B cell (primary cell): ENCODE measurements around the gene TKT. TPM values are rescaled to one million over a fixed set of nuclear protein-coding genes. Genes with fewer than 3 reads are reported as not detected.

Source experiments
- ATAC-seq: fragments of 200-7000 bp; cut with Tn5 transposase; one replicate; pipeline ENCODE4 v1.10.0; 2021; ENCODE audit warnings: low read depth, mild to moderate bottlenecking, moderate number of reproducible peaks, moderate library complexity
- CTCF ChIA-PET: fragments of 350-600 bp; sonication (Branson Sonifier 250); formaldehyde crosslinking; loops from one replicate; lab custom pipeline; 2021; ENCODE audit warnings: antibody characterized with exemption, inconsistent platforms; lab: Charles Lee
- POLR2A ChIA-PET: fragments of 350-600 bp; sonication (Branson Sonifier 250); formaldehyde crosslinking; loops from one replicate; lab custom pipeline; 2021; ENCODE audit warnings: antibody characterized with exemption; lab: Charles Lee
- DNase-seq: peaks from one replicate; pipeline ENCODE4 v3.0.0; 2013
- H2AFZ ChIP-seq: 2 replicates; pipeline ENCODE4 v1.6.1; 2012; ENCODE audit warnings: mild to moderate bottlenecking, low read depth, low read length; ENCODE audit not compliant: insufficient read depth, poor library complexity, severe bottlenecking
- H3K27ac ChIP-seq, 2 donors: 1 replicate in 1 of 2; 2 replicates in 1 of 2; pipeline ENCODE4 v1.5.1; 2012 to 2013; ENCODE audit warnings: low read length in 2 of 2, mild to moderate bottlenecking in 2 of 2, moderate library complexity in 1 of 2
- H3K27me3 ChIP-seq, 4 experiments: fragments of 200-600 bp in 1 of 4; sonication (generic) in 1 of 4; replicated peaks in 1 of 4; 1 replicate in 2 of 4; 2 replicates in 2 of 4; pipeline versions ENCODE4 v1.6.1 to v1.7.0; 2013 to 2016; ENCODE audit warnings: low read length in 3 of 4, mild to moderate bottlenecking in 2 of 4, mixed read lengths in 1 of 4, moderate library complexity in 1 of 4; ENCODE audit not compliant: insufficient read depth in 4 of 4, control insufficient read depth in 3 of 4; ENCODE audit errors: control extremely low read depth in 1 of 4
- H3K36me3 ChIP-seq, 2 experiments: replicated peaks in 1 of 2; 1 replicate in 1 of 2; 2 replicates in 1 of 2; pipeline versions ENCODE4 v1.6.1 to v1.7.1; 2013; ENCODE audit warnings: low read length in 1 of 2; ENCODE audit not compliant: insufficient read depth in 2 of 2, control insufficient read depth in 1 of 2; ENCODE audit errors: control extremely low read depth in 1 of 2, extremely low read depth in 1 of 2
- H3K4me1 ChIP-seq, 2 donors: fragments of 200-600 bp in 1 of 2; sonication (generic) in 1 of 2; 1 replicate in 1 of 2; 2 replicates in 1 of 2; pipeline versions ENCODE4 v1.5.1 to v1.6.1; 2013 to 2017; ENCODE audit warnings: low read length in 2 of 2; ENCODE audit not compliant: control insufficient read depth in 2 of 2, insufficient read depth in 2 of 2
- H3K4me2 ChIP-seq: replicated peaks from 2 replicates; pipeline ENCODE3; 2012; ENCODE audit warnings: mild to moderate bottlenecking, low read depth, low read length; ENCODE audit not compliant: poor library complexity, severe bottlenecking
- H3K4me3 ChIP-seq, 5 experiments: fragments of 200-600 bp in 1 of 5; sonication (generic) in 1 of 5; 1 replicate in 3 of 5; 2 replicates in 2 of 5; pipeline versions ENCODE4 v1.5.1 to v1.7.0; 2011 to 2016; ENCODE audit warnings: low read length in 4 of 5, mild to moderate bottlenecking in 4 of 5, low read depth in 2 of 5, control low read depth in 1 of 5, moderate library complexity in 1 of 5; ENCODE audit not compliant: insufficient read depth in 1 of 5; ENCODE audit errors: control extremely low read depth in 1 of 5, extremely low read depth in 1 of 5
- H3K79me2 ChIP-seq: fragments of 200-600 bp; sonication (generic); one replicate; pipeline ENCODE4 v1.6.0; 2016; ENCODE audit warnings: low read length; ENCODE audit not compliant: control insufficient read depth, insufficient read depth
- H3K9ac ChIP-seq: fragments of 200-600 bp; sonication (generic); 2 replicates; pipeline ENCODE4 v1.6.1; 2017; ENCODE audit warnings: mild to moderate bottlenecking, low read length, moderate library complexity
- H3K9me3 ChIP-seq, 3 donors: one replicate each; pipeline versions ENCODE4 v1.6.1 to v1.7.1; 2013; ENCODE audit warnings: low read length in 2 of 3; ENCODE audit not compliant: control insufficient read depth in 2 of 3, insufficient read depth in 1 of 3; ENCODE audit errors: control extremely low read depth in 1 of 3
- H4K20me1 ChIP-seq: 2 replicates; pipeline ENCODE4 v1.6.0; 2012; ENCODE audit warnings: mild to moderate bottlenecking, low read length; ENCODE audit not compliant: insufficient read depth, control insufficient read depth, poor library complexity, severe bottlenecking
- H3K27ac Mint-ChIP-seq: one replicate; pipeline ENCODE4 v1.8.0; 2021; ENCODE audit warnings: mixed read lengths
- H3K27me3 Mint-ChIP-seq: one replicate; pipeline ENCODE4 v1.8.0; 2021; ENCODE audit warnings: mixed read lengths
- H3K4me1 Mint-ChIP-seq: one replicate; pipeline ENCODE4 v1.8.0; 2021; ENCODE audit warnings: mixed read lengths
- H3K4me3 Mint-ChIP-seq: one replicate; pipeline ENCODE4 v1.8.0; 2021; ENCODE audit warnings: mixed read lengths
- H3K9me3 Mint-ChIP-seq: one replicate; pipeline ENCODE4 v1.8.0; 2022; ENCODE audit warnings: mixed read lengths; ENCODE audit not compliant: insufficient read depth
- EZH2 ChIP-seq: IDR thresholded peaks from 2 replicates; pipeline ENCODE4 v1.6.1; 2012; ENCODE audit warnings: borderline replicate concordance, low read depth, mild to moderate bottlenecking, moderate library complexity, low read length; ENCODE audit not compliant: insufficient read depth, poor library complexity, severe bottlenecking
- WGBS: methylation state at CpG from one replicate; pipeline ENCODE4 v1.1.5; 2013; ENCODE audit warnings: missing lambda C conversion rate; ENCODE audit not compliant: insufficient coverage; 5-methylcytosine and 5-hydroxymethylcytosine counted together
- intact Hi-C: fragments of 100-400 bp; cut with micrococcal nuclease; formaldehyde crosslinking; loops from one replicate; pipeline ENCODE4 v1.10.0; 2022
- polyA plus RNA-seq: library from polyadenylated mRNA; depleted of rRNA; stranded (reverse); fragments of >200 nt; gene quantifications from 2 replicates; pipeline ENCODE4 v1.2.3, GENCODE V29; 2012
- total RNA-seq, 2 donors: library from RNA; stranded (reverse); fragments of 120-200 nt in 1 of 2; gene quantifications; 1 replicate in 1 of 2; 2 replicates in 1 of 2; pipeline versions ENCODE4 v1.2.3 to v1.2.4, GENCODE V29; 2013 to 2022
- TF ChIP-seq, protein P1 (sequence below): fragments of 200-600 bp; IDR thresholded peaks from one replicate; pipeline ENCODE4 v1.8.0; 2022; ENCODE audit warnings: antibody characterized with exemption, mild to moderate bottlenecking

Gene TKT
- total and polyA plus RNA-seq, 2 donors (not counting 1 experiment from before 2014, with no cell fraction given) = 69.5 to 81.0 TPM

DNA sequence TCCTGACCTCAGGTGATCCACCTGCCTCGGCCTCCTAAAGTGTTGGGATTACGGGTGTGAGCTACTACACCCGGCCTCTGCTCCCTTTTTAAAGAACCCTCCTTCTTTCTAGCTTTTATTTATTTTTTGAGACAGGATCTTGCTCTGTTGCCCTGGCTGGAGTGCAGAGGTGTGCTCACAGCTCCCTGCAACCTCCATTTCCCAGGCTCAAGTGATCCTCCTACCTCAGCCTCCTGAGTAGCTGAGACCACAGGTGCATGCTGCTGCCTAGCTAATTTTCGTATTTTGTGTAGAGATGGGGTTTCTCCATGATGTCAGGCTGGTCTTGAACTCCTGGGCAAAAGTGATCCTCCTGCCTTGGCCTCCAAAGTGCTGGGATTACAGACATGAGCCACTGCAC is 34.5 kb downstream of the TKT start:
- Histone ChIP-seq H3K4me3 (no peak overlapping the region), H4K20me1 (no peaks in the 10 kb centered on the region)

DNA sequence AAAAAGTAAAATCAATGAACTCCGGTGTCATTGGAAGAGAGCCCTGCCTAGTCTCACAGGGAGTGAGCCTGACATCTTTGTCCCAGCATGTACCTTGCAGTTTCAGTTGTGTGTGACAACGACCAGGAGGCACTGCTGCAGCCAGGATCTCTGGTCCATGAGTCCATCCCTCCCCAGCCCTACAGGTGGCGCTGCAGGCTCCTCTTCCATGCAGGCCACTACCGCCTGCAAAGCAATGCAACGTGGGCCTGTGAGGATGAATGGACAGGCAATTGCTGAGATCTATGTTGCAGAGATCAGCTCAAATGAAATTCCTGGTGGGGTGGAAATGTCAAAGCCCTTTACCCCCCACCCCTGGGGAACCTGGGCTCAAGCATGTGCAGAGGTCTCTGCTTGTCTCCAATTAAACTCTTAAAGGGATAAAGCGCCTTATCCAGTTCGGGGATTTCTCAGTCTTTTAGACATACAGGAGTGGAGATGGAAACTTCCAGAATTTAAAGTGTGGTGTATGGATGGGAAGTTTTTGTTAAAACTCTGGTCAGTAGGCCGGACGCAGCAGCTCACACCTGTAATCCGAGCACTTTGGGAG is 35.8 kb downstream of the TKT start:
- H3K4me1 ChIP-seq = peaks cover 0 to 7% of the 10 kb centered on the region in 2 donors
- no peak overlapping the region for H3K4me2 ChIP-seq
- ATAC-seq = peak; percentile 74
- intact Hi-C loops = no loop called here
- H2AFZ ChIP-seq = no peak overlapping the region
- Mint-ChIP-seq H3K27me3 (no peaks in the 10 kb centered on the region), H3K9me3 (no peaks in the 10 kb centered on the region), H3K4me3 (no peak overlapping the region), H3K27ac (peak overlapping the region; percentile 37), H3K4me1 (peaks cover 13% of the 10 kb centered on the region)
- POLR2A ChIA-PET = no interaction called here
- TF ChIP-seq EZH2 = no peak
- TF ChIP-seq, protein P1, sequence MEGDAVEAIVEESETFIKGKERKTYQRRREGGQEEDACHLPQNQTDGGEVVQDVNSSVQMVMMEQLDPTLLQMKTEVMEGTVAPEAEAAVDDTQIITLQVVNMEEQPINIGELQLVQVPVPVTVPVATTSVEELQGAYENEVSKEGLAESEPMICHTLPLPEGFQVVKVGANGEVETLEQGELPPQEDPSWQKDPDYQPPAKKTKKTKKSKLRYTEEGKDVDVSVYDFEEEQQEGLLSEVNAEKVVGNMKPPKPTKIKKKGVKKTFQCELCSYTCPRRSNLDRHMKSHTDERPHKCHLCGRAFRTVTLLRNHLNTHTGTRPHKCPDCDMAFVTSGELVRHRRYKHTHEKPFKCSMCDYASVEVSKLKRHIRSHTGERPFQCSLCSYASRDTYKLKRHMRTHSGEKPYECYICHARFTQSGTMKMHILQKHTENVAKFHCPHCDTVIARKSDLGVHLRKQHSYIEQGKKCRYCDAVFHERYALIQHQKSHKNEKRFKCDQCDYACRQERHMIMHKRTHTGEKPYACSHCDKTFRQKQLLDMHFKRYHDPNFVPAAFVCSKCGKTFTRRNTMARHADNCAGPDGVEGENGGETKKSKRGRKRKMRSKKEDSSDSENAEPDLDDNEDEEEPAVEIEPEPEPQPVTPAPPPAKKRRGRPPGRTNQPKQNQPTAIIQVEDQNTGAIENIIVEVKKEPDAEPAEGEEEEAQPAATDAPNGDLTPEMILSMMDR = peak; percentile 90
- no peaks in the 10 kb centered on the region for H3K27me3 ChIP-seq
- no peaks in the 10 kb centered on the region for H3K79me2 ChIP-seq
- no peak overlapping the region for H3K27ac ChIP-seq
- 81% methylated on average over 6 of the region's 10 CpGs for WGBS
- peak; percentile 73 for DNase-seq
- peaks cover 0 to 13% (median 0%) of the 10 kb centered on the region in 3 donors for H3K9me3 ChIP-seq
- CTCF ChIA-PET = interaction anchor here (0.8 to 0.9 kb wide), 2 partner anchors 29 to 33 kb away, joined by 3 to 5 read pairs; no protein-coding TSS in a partner anchor
- H4K20me1 ChIP-seq = no peaks in the 10 kb centered on the region
- H3K36me3 ChIP-seq = peaks cover 0 to 16% of the 10 kb centered on the region in 2 experiments
- H3K9ac ChIP-seq = no peak overlapping the region
- H3K4me3 ChIP-seq = no peak overlapping the region

More for the DNA sequence above, 34.5 kb downstream of the TKT start:
- Histone ChIP-seq H3K4me2 (no peak overlapping the region), H3K27ac (no peak overlapping the region), H3K36me3 (peaks cover 0 to 29% of the 10 kb centered on the region in 2 experiments), H3K9me3 (peaks cover 0 to 10% (median 0%) of the 10 kb centered on the region in 3 donors), H3K4me1 (peaks cover 0 to 7% of the 10 kb centered on the region in 2 donors), H3K79me2 (no peaks in the 10 kb centered on the region), H2AFZ (no peak overlapping the region), H3K27me3 (no peaks in the 10 kb centered on the region), H3K9ac (no peak overlapping the region)
- no peak for DNase-seq
- H3K27me3 Mint-ChIP-seq = no peaks in the 10 kb centered on the region
- no peak for ATAC-seq
- POLR2A ChIA-PET = no interaction called here
- no peak overlapping the region for H3K27ac Mint-ChIP-seq
- no peaks in the 10 kb centered on the region for H3K9me3 Mint-ChIP-seq
- intact Hi-C loops = no loop called here
- TF ChIP-seq, protein P1 = no peak
- TF ChIP-seq EZH2 = no peak
- H3K4me1 Mint-ChIP-seq = peaks cover 13% of the 10 kb centered on the region
- H3K4me3 Mint-ChIP-seq = no peak overlapping the region
- CTCF ChIA-PET = interaction anchor here (1.2 to 1.5 kb wide), 2 partner anchors 34 to 84 kb away, joined by 3 read pairs; no protein-coding TSS in a partner anchor
- no CpG with 5 or more reads among the region's 4 CpGs for WGBS
